Stimulated activated CD4-positive, alpha-beta T cell treated with anti-CD3 and anti-CD28 coated beads, Interleukin-2, amount 100 ng/mL, for 48 hours (primary cell): Measurements from ENCODE around the gene SPTB.
"Not testable (repeated sequence)": the region's sequence is repeated elsewhere in the genome, so short reads cannot be mapped to it uniquely, and the experiment has no call there.

Experiments used
- DNase-seq, 2 donors: peaks; one replicate each; pipeline ENCODE4 v3.0.0-alpha.2; 2020

SPTB gene

GRCh38 chr14:64815257-64815656 is 64.5 kb downstream of the SPTB start:
- DNase-seq, result no peak

- DNase-seq, result peak in 1 of 2 donors; percentile 20
These were observed 67.3 kb downstream of the SPTB start for GRCh38 chr14:64812412-64812811.

GRCh38 chr14:64811676-64812075 is 68.0 kb downstream of the SPTB start:
- DNase-seq, result no peak

- no peak for DNase-seq
These were observed 71.3 kb downstream of the SPTB start for GRCh38 chr14:64808449-64808848.

- DNase-seq, result no peak
These were observed 72.2 kb downstream of the SPTB start for GRCh38 chr14:64807551-64807950.

- no peak for DNase-seq
These were observed 72.7 kb downstream of the SPTB start for GRCh38 chr14:64806862-64807495.

- DNase-seq, result no peak
These were observed 73.4 kb downstream of the SPTB start for GRCh38 chr14:64806202-64806861.

GRCh38 chr14:64805646-64806045 is 74.1 kb downstream of the SPTB start:
- not testable (repeated sequence) for DNase-seq

- no peak for DNase-seq
These were observed 74.9 kb downstream of the SPTB start for GRCh38 chr14:64804754-64805260.

- DNase-seq, result no peak
These were observed 77.9 kb downstream of the SPTB start for GRCh38 chr14:64801800-64802199.

GRCh38 chr14:64801046-64801445 is 78.7 kb downstream of the SPTB start:
- DNase-seq, result no peak

GRCh38 chr14:64800000-64800399 is 79.7 kb downstream of the SPTB start:
- DNase-seq, result no peak

GRCh38 chr14:64799555-64799954 is 80.2 kb downstream of the SPTB start:
- no peak for DNase-seq

- DNase-seq, result no peak
These were observed 83.3 kb downstream of the SPTB start for GRCh38 chr14:64796369-64796768.

- DNase-seq, result no peak
These were observed 83.8 kb downstream of the SPTB start for GRCh38 chr14:64795921-64796320.

- DNase-seq, result no peak
These were observed 84.5 kb downstream of the SPTB start for GRCh38 chr14:64795211-64795610.

GRCh38 chr14:64792871-64793560 is 86.7 kb downstream of the SPTB start:
- no peak for DNase-seq

GRCh38 chr14:64792231-64792630 is 87.5 kb downstream of the SPTB start:
- DNase-seq, result no peak

- DNase-seq, result no peak
These were observed 89.2 kb downstream of the SPTB start for GRCh38 chr14:64790478-64790877.

GRCh38 chr14:64789696-64790095 is 90.0 kb downstream of the SPTB start:
- DNase-seq, result no peak

- no peak for DNase-seq
These were observed 91.0 kb downstream of the SPTB start for GRCh38 chr14:64788706-64789105.

GRCh38 chr14:64787619-64788018 is 92.1 kb downstream of the SPTB start:
- no peak for DNase-seq

- no peak for DNase-seq
These were observed 93.2 kb downstream of the SPTB start for GRCh38 chr14:64786296-64787149.
